HepG2 (cell line): ENCODE results near the gene CHRNA3. TPM values are rescaled to one million over a fixed set of nuclear protein-coding genes. Genes with fewer than 3 reads are reported as not detected.

Experiments
- ATAC-seq: fragments of 200-7000 bp; cut with Tn5 transposase; 3 replicates; pipeline ENCODE4 v1.9.1; 2020; ENCODE audit warnings: mild to moderate bottlenecking, moderate library complexity
- BruUV-seq: library from RNA; stranded (reverse); fragments of 400-500 nt; replicated peaks from 2 replicates; lab custom pipeline; 2021; lab: Mats Ljungman, UMichigan
- CTCF ChIA-PET: fragments of 300-600 bp; formaldehyde crosslinking; extraction: SDS; loops from one replicate; lab custom pipeline; 2021; ENCODE audit warnings: low total read pairs, inconsistent platforms, low intra/inter-chr PET ratio; lab: Yijun Ruan, JAX
- POLR2A ChIA-PET: fragments of 350-600 bp; sonication (Branson Sonifier 250); formaldehyde crosslinking; loops from one replicate; lab custom pipeline; 2020; ENCODE audit warnings: antibody characterized with exemption, inconsistent platforms; lab: Yijun Ruan, JAX
- DNase-seq: peaks from one replicate; pipeline ENCODE4 v3.0.0-alpha.2; 2015; ENCODE audit warnings: low spot score
- FAIRE-seq: peaks from 3 replicates; lab custom pipeline; 2011; peaks lifted over from hg19 to GRCh38; lab: Jason Lieb, UNC
- H2AFZ ChIP-seq: one replicate; pipeline ENCODE4 v1.6.1; 2011; ENCODE audit warnings: low read length, inconsistent platforms
- H3K27ac ChIP-seq: fragments of 300-600 bp; 3 replicates; pipeline ENCODE4 v1.8.0; 2011; ENCODE audit warnings: mixed run types, mild to moderate bottlenecking, mixed read lengths, low read length, inconsistent platforms; ENCODE audit not compliant: insufficient read depth; ENCODE audit errors: extremely low read length
- H3K27me3 ChIP-seq, 2 experiments: fragments of 200-600 bp in 1 of 2; 2 replicates in 1 of 2; 3 replicates in 1 of 2; pipeline versions ENCODE4 v1.6.0 to v1.8.0; 2011; ENCODE audit warnings: low read length in 2 of 2, mild to moderate bottlenecking in 2 of 2, moderate library complexity in 2 of 2, inconsistent platforms in 1 of 2; ENCODE audit not compliant: insufficient read depth in 2 of 2, control insufficient read depth in 1 of 2
- H3K36me3 ChIP-seq, 2 experiments: fragments of 200-600 bp in 1 of 2; replicated peaks in 1 of 2; 2 replicates in 1 of 2; 3 replicates in 1 of 2; pipeline versions ENCODE4 v1.5.1 to v1.8.0; 2011; ENCODE audit warnings: low read length in 2 of 2, inconsistent platforms in 1 of 2; ENCODE audit not compliant: insufficient read depth in 2 of 2, control insufficient read depth in 1 of 2
- H3K4me1 ChIP-seq: 2 replicates; pipeline ENCODE4 v1.5.1; 2012; ENCODE audit warnings: low read length, inconsistent platforms; ENCODE audit not compliant: insufficient read depth
- H3K4me2 ChIP-seq: 2 replicates; pipeline ENCODE4 v1.6.0; 2011; ENCODE audit warnings: low read depth, low read length, inconsistent platforms
- H3K4me3 ChIP-seq, 3 experiments: fragments of 200-600 bp in 1 of 3; sonication (generic), shearing (Covaris generic) in 1 of 3; replicated peaks in 1 of 3; 2 replicates each; pipeline ENCODE4 v1.5.1; 2011 to 2016; ENCODE audit warnings: low read length in 3 of 3, inconsistent platforms in 2 of 3, low read depth in 2 of 3, mild to moderate bottlenecking in 2 of 3, control low read depth in 1 of 3, mixed read lengths in 1 of 3; ENCODE audit not compliant: insufficient read depth in 1 of 3
- H3K79me2 ChIP-seq: one replicate; pipeline ENCODE4 v1.6.1; 2011; ENCODE audit warnings: low read length, inconsistent platforms; ENCODE audit not compliant: insufficient read depth
- H3K9ac ChIP-seq: 2 replicates; pipeline ENCODE4 v1.6.0; 2011; ENCODE audit warnings: mild to moderate bottlenecking, low read depth, low read length, inconsistent platforms; ENCODE audit not compliant: insufficient read depth
- H3K9me3 ChIP-seq: 2 replicates; pipeline ENCODE4 v1.5.1; 2012; ENCODE audit warnings: mild to moderate bottlenecking, low read length
- H4K20me1 ChIP-seq: 2 replicates; pipeline ENCODE4 v1.6.0; 2011; ENCODE audit warnings: inconsistent platforms, mild to moderate bottlenecking, low read length, moderate library complexity; ENCODE audit not compliant: insufficient read depth
- EP300 ChIP-seq, 3 experiments: sonication (generic) in 1 of 3; formaldehyde crosslinking in 1 of 3; IDR thresholded peaks; 2 replicates each; pipeline versions ENCODE4 v1.5.1 to v1.6.1; 2011 to 2020; ENCODE audit warnings: low read depth in 2 of 3, low read length in 2 of 3, borderline replicate concordance in 1 of 3, improper control_type of control experiment in 1 of 3, mild to moderate bottlenecking in 1 of 3, missing genetic modification reagents in 1 of 3, moderate library complexity in 1 of 3
- GRHL1 ChIP-seq: sonication (generic); formaldehyde crosslinking; conservative IDR thresholded peaks from 2 replicates; pipeline ENCODE4 v1.8.0; 2022; ENCODE audit warnings: missing genetic modification reagents
- GZF1 ChIP-seq: sonication (generic); formaldehyde crosslinking; IDR thresholded peaks from 2 replicates; pipeline ENCODE4 v1.5.1; 2020; ENCODE audit warnings: mild to moderate bottlenecking, missing genetic modification reagents
- JUND ChIP-seq: sonication (generic); formaldehyde crosslinking; IDR thresholded peaks from 2 replicates; pipeline ENCODE4 v1.8.0; 2022; ENCODE audit warnings: mild to moderate bottlenecking, missing genetic modification reagents
- MIER2 ChIP-seq: IDR thresholded peaks from 2 replicates; pipeline ENCODE4 v1.6.1; 2016; ENCODE audit warnings: missing biosample characterization, missing genetic modification reagents
- MTF2 ChIP-seq: sonication (generic); formaldehyde crosslinking; IDR thresholded peaks from 2 replicates; pipeline ENCODE4 v1.5.0; 2020; ENCODE audit warnings: missing genetic modification reagents, borderline replicate concordance
- PLRG1 ChIP-seq: fragments of 450-650 bp; conservative IDR thresholded peaks from 2 replicates; pipeline ENCODE4 v1.6.1; 2016
- TARDBP ChIP-seq: sonication (generic); formaldehyde crosslinking; IDR thresholded peaks from 2 replicates; pipeline ENCODE4 v1.8.0; 2022; ENCODE audit warnings: mild to moderate bottlenecking, missing genetic modification reagents
- TFE3 ChIP-seq: IDR thresholded peaks from 2 replicates; pipeline ENCODE4 v1.6.1; 2016
- ZNF503 ChIP-seq: sonication (generic); formaldehyde crosslinking; IDR thresholded peaks from 2 replicates; pipeline ENCODE4 v1.4.0; 2020; ENCODE audit warnings: missing genetic modification reagents
- ZNF770 ChIP-seq: sonication (generic); formaldehyde crosslinking; IDR thresholded peaks from 2 replicates; pipeline ENCODE4 v1.5.0; 2020; ENCODE audit warnings: mild to moderate bottlenecking, missing genetic modification reagents
- WGBS: methylation state at CpG from one replicate; pipeline ENCODE4 v1.1.6; 2017; ENCODE audit warnings: low lambda C conversion rate; 5-methylcytosine and 5-hydroxymethylcytosine counted together
- in situ Hi-C: cut with HindIII; loops from 2 replicates; pipeline ENCODE4 v1.10.0; 2017; ENCODE audit warnings: low pct_unique_long_range_greater_than_20kb; ENCODE audit not compliant: extremely low pct_ligation_motif_present
- intact Hi-C: fragments of 100-400 bp; cut with micrococcal nuclease; formaldehyde crosslinking; loops from one replicate; pipeline ENCODE4 v1.10.0; 2022; ENCODE audit not compliant: unreplicated experiment
- polyA plus RNA-seq, 8 experiments: library from polyadenylated mRNA; depleted of rRNA in 3 of 8; stranded (reverse) in 7 of 8; unstranded in 1 of 8; fragments of >200 nt; fragmentation: Illumina TruSeq in 4 of 8; extraction: Trizol in 4 of 8; gene quantifications; 2 replicates each; pipeline versions ENCODE4 v1.2.1 to v1.2.3, GENCODE V29; 2011 to 2016; ENCODE audit warnings: low read depth in 4 of 8, missing spikeins in 1 of 8, mixed read lengths in 1 of 8; ENCODE audit not compliant: insufficient read depth in 1 of 8
- total RNA-seq, 5 experiments: library from RNA; depleted of rRNA; stranded (reverse); fragments of >200 nt; fragmentation: Illumina TruSeq; extraction: Trizol; gene quantifications; 2 replicates each; pipeline ENCODE4 v1.2.3, GENCODE V29; 2016; ENCODE audit warnings: low read depth in 1 of 5

CHRNA3 gene
- total and polyA plus RNA-seq, 2 of the 13 experiments (the other 11 are each of a cell fraction or from before 2014, with no cell fraction given), result not detected

- TF ChIP-seq MIER2 (CRISPR knock-in tag) (no peak), ZNF770 (CRISPR knock-in tag) (no peak), GZF1 (no peak), PLRG1 (no peak), EP300 (IDR thresholded peaks at IDR 0.05; ENCODE audit: low read depth in 2 of 2, low read length in 2 of 2) (no peak), EP300 (CRISPR knock-in tag; IDR thresholded peaks at IDR 0.05; ENCODE audit: borderline replicate concordance) (no peak), TARDBP (CRISPR knock-in tag) (no peak)
- no peaks in the 10 kb centered on the region for H3K79me2 ChIP-seq
- no peaks in the 10 kb centered on the region for H4K20me1 ChIP-seq
- H3K27me3 ChIP-seq, result peaks cover 1 to 27% of the 10 kb centered on the region in 2 experiments; a peak in 4 of 5 replicates
- POLR2A ChIA-PET, result no interaction called here
- intact Hi-C loops, result no loop called here
- 0% methylated on average over 2 of the region's 2 CpGs for WGBS
- FAIRE-seq, result no peak
- H2AFZ ChIP-seq, result no peak overlapping the region
- no peak overlapping the region for H3K4me3 ChIP-seq
- H3K9me3 ChIP-seq, result no peaks in the 10 kb centered on the region
- H3K36me3 ChIP-seq, result no peaks in the 10 kb centered on the region
- H3K4me1 ChIP-seq, result no peaks in the 10 kb centered on the region
- CTCF ChIA-PET, result no interaction called here
- no peak overlapping the region for H3K27ac ChIP-seq
- H3K4me2 ChIP-seq, result no peak overlapping the region
- in situ Hi-C loops, result no loop called here
- no peak for ATAC-seq
- no TSS peak for BruUV-seq
- H3K9ac ChIP-seq, result no peak overlapping the region
- DNase-seq, result no peak
Observed at GRCh38 chr15:78616506-78616905, 4.3 kb downstream of the CHRNA3 start.

- Histone ChIP-seq H3K27ac (no peak overlapping the region), H4K20me1 (no peaks in the 10 kb centered on the region), H3K36me3 (no peaks in the 10 kb centered on the region), H3K9me3 (no peaks in the 10 kb centered on the region), H2AFZ (no peak overlapping the region), H3K4me3 (no peak overlapping the region), H3K27me3 (peaks cover 1 to 16% of the 10 kb centered on the region in 2 experiments; a peak in 4 of 5 replicates), H3K79me2 (no peaks in the 10 kb centered on the region), H3K4me2 (no peak overlapping the region), H3K9ac (no peak overlapping the region), H3K4me1 (no peaks in the 10 kb centered on the region)
- intact Hi-C loops (no loop called here), in situ Hi-C loops (no loop called here)
- no CpG with 5 or more reads among the region's 3 CpGs for WGBS
- no peak for ATAC-seq
- BruUV-seq, result no TSS peak
- ChIA-PET POLR2A (no interaction called here), CTCF (no interaction called here)
- no peak for DNase-seq
- FAIRE-seq, result no peak
- TF ChIP-seq TFE3 (CRISPR knock-in tag) (no peak), MTF2 (CRISPR knock-in tag) (no peak), ZNF503 (CRISPR knock-in tag) (no peak), GRHL1 (CRISPR knock-in tag) (no peak), JUND (CRISPR knock-in tag) (no peak)
Observed at GRCh38 chr15:78615151-78615589, 5.6 kb downstream of the CHRNA3 start.
